K562 (cell line): ENCODE results near the gene TTLL10. TPM values are rescaled to one million over a fixed set of nuclear protein-coding genes. Genes with fewer than 3 reads are reported as not detected.
A peak's percentile ranks its signal among the peaks of the same experiment; 100 is the strongest.

ENCODE experiments used
- ATAC-seq: fragments of 200-7000 bp; cut with Tn5 transposase; 3 replicates; pipeline ENCODE4 v1.9.1; 2020; ENCODE audit warnings: moderate library complexity
- BruUV-seq: library from RNA; stranded (reverse); fragments of 400-500 nt; replicated peaks from 2 replicates; lab custom pipeline; 2021; lab: Mats Ljungman, UMichigan
- CTCF ChIA-PET: fragments of 300-600 bp; formaldehyde crosslinking; extraction: SDS; loops from one replicate; lab custom pipeline; 2021; ENCODE audit warnings: low intra/inter-chr PET ratio; lab: Yijun Ruan, JAX
- POLR2A ChIA-PET: fragments of 300-600, 350-650 bp; sonication (Branson Sonifier 250); formaldehyde crosslinking; extraction: SDS; loops from one replicate; lab custom pipeline; 2021; ENCODE audit warnings: antibody characterized with exemption, inconsistent platforms; lab: Yijun Ruan, JAX
- DNase-seq, 4 experiments: peaks; one replicate each; pipeline versions ENCODE4 v3.0.0 to v3.0.0-alpha.2; 2011 to 2018; ENCODE audit warnings: low spot score in 3 of 4, mixed read lengths in 3 of 4; ENCODE audit errors: extremely low read depth in 1 of 4
- FAIRE-seq: peaks from 2 replicates; lab custom pipeline; 2011; peaks lifted over from hg19 to GRCh38; lab: Jason Lieb, UNC
- H2AFZ ChIP-seq: 2 replicates; pipeline ENCODE4 v1.6.0; 2011; ENCODE audit warnings: low read depth, low read length, control low read depth, inconsistent platforms
- H3K27ac ChIP-seq: fragments of 200-600 bp; 3 replicates; pipeline ENCODE4 v1.8.0; 2011; ENCODE audit warnings: low read depth, mild to moderate bottlenecking, control low read depth, inconsistent platforms, low read length, moderate library complexity, mixed read lengths; ENCODE audit errors: extremely low read depth
- H3K27me3 ChIP-seq, 2 experiments: fragments of 300-600 bp in 1 of 2; 2 replicates in 1 of 2; 3 replicates in 1 of 2; pipeline versions ENCODE4 v1.6.0 to v1.8.0; 2011; ENCODE audit warnings: inconsistent platforms in 2 of 2, low read length in 2 of 2, mild to moderate bottlenecking in 1 of 2, mixed read lengths in 1 of 2, moderate library complexity in 1 of 2; ENCODE audit not compliant: control insufficient read depth in 2 of 2, insufficient read depth in 2 of 2
- H3K36me3 ChIP-seq: fragments of 300-600 bp; 3 replicates; pipeline ENCODE4 v1.8.0; 2011; ENCODE audit warnings: mild to moderate bottlenecking, low read length, inconsistent platforms; ENCODE audit not compliant: control insufficient read depth, insufficient read depth
- H3K4me1 ChIP-seq, 2 experiments: fragments of 200-600 bp in 1 of 2; replicated peaks in 1 of 2; 2 replicates in 1 of 2; 3 replicates in 1 of 2; pipeline versions ENCODE4 v1.5.1 to v1.8.0; 2011; ENCODE audit warnings: inconsistent platforms in 2 of 2, low read length in 2 of 2, mild to moderate bottlenecking in 1 of 2, mixed read lengths in 1 of 2, moderate library complexity in 1 of 2; ENCODE audit not compliant: control insufficient read depth in 2 of 2, insufficient read depth in 2 of 2
- H3K4me2 ChIP-seq: 2 replicates; pipeline ENCODE4 v1.6.1; 2011; ENCODE audit warnings: low read length, control low read depth, inconsistent platforms, mixed read lengths; ENCODE audit not compliant: insufficient read depth
- H3K4me3 ChIP-seq: fragments of 200-600 bp; sonication (generic), shearing (Covaris generic); 2 replicates; pipeline ENCODE4 v1.5.1; 2016; ENCODE audit warnings: control low read depth, inconsistent platforms
- H3K79me2 ChIP-seq: fragments of 200-600 bp; 3 replicates; pipeline ENCODE4 v1.8.0; 2011; ENCODE audit warnings: low read length, inconsistent platforms; ENCODE audit not compliant: control insufficient read depth, insufficient read depth
- H3K9ac ChIP-seq, 2 experiments: 2 replicates each; pipeline versions ENCODE4 v1.6.0 to v1.6.1; 2011; ENCODE audit warnings: low read depth in 2 of 2, low read length in 2 of 2, control low read depth in 1 of 2, inconsistent platforms in 1 of 2, mild to moderate bottlenecking in 1 of 2, mixed read lengths in 1 of 2; ENCODE audit not compliant: insufficient read depth in 1 of 2
- H3K9me1 ChIP-seq: one replicate; pipeline ENCODE4 v1.6.0; 2011; ENCODE audit warnings: inconsistent platforms, mild to moderate bottlenecking, low read length, moderate library complexity; ENCODE audit not compliant: control insufficient read depth, insufficient read depth
- H3K9me3 ChIP-seq: replicated peaks from 2 replicates; pipeline ENCODE4 v1.5.1; 2011; ENCODE audit warnings: low read depth, low read length, inconsistent platforms; ENCODE audit not compliant: control insufficient read depth, insufficient read depth
- H4K20me1 ChIP-seq: replicated peaks from 2 replicates; pipeline ENCODE4 v1.6.1; 2011; ENCODE audit warnings: low read length, inconsistent platforms, mixed read lengths; ENCODE audit not compliant: control insufficient read depth, insufficient read depth
- AFF1 ChIP-seq, 2 experiments: fragments of 450-650 bp; IDR thresholded peaks; 2 replicates each; pipeline ENCODE4 v1.6.1; 2018; ENCODE audit warnings: mild to moderate bottlenecking in 2 of 2, low read depth in 1 of 2; ENCODE audit not compliant: partially characterized antibody in 2 of 2
- ARID1B ChIP-seq: fragments of 450-650 bp; IDR thresholded peaks from 2 replicates; pipeline ENCODE4 v1.6.1; 2016; ENCODE audit warnings: antibody characterized with exemption, mild to moderate bottlenecking, inconsistent platforms
- FOXM1 ChIP-seq, 2 experiments: fragments of 450-650 bp in 1 of 2; sonication (generic) in 1 of 2; formaldehyde crosslinking in 1 of 2; IDR thresholded peaks; 2 replicates each; pipeline versions ENCODE4 v1.6.1 to v1.9.0; 2017 to 2022; ENCODE audit warnings: low read depth in 2 of 2, mild to moderate bottlenecking in 2 of 2, missing genetic modification reagents in 1 of 2, moderate library complexity in 1 of 2
- KDM2B ChIP-seq: fragments of 250-450 bp; sonication (Bioruptor Pico); IDR thresholded peaks from 2 replicates; pipeline ENCODE4 v1.8.0; 2021; ENCODE audit warnings: mild to moderate bottlenecking, moderate library complexity
- MIER1 ChIP-seq: fragments of 450-650 bp; IDR thresholded peaks from 2 replicates; pipeline ENCODE4 v1.6.1; 2016; ENCODE audit warnings: antibody characterized with exemption, mild to moderate bottlenecking, low read depth
- NFIC ChIP-seq: fragments of 450-650 bp; IDR thresholded peaks from 2 replicates; pipeline ENCODE4 v1.6.1; 2017; ENCODE audit warnings: mild to moderate bottlenecking, inconsistent platforms
- NR2C2 ChIP-seq, 2 experiments: fragments of 200-800 bp in 1 of 2; sonication (Bioruptor generic) in 1 of 2; sonication (generic) in 1 of 2; formaldehyde crosslinking in 1 of 2; IDR thresholded peaks; 2 replicates each; pipeline versions ENCODE4 v1.6.1 to v1.8.0; 2016 to 2022; ENCODE audit warnings: mild to moderate bottlenecking in 1 of 2, missing compliant biosample characterization in 1 of 2, missing genetic modification characterization in 1 of 2, missing genetic modification reagents in 1 of 2
- RAD21 ChIP-seq, 2 experiments: fragments of 250-450 bp in 1 of 2; fragments of 450-650 bp in 1 of 2; sonication (Bioruptor Pico) in 1 of 2; formaldehyde crosslinking in 1 of 2; IDR thresholded peaks in 1 of 2; conservative IDR thresholded peaks in 1 of 2; 2 replicates each; pipeline versions ENCODE4 v1.4.0 to v1.8.0; 2020 to 2022; ENCODE audit warnings: mild to moderate bottlenecking in 2 of 2, moderate library complexity in 1 of 2
- RNF2 ChIP-seq: sonication (generic); IDR thresholded peaks from 2 replicates; pipeline ENCODE4 v1.6.1; 2016
- SP1 ChIP-seq: sonication (generic); formaldehyde crosslinking; IDR thresholded peaks from 2 replicates; pipeline ENCODE4 v1.8.1; 2022; ENCODE audit warnings: mild to moderate bottlenecking, missing genetic modification reagents
- VEZF1 ChIP-seq: fragments of 200-800 bp; sonication (Bioruptor generic); IDR thresholded peaks from 2 replicates; pipeline ENCODE4 v1.6.1; 2017; ENCODE audit warnings: missing genetic modification characterization, missing compliant biosample characterization
- ZNF263 ChIP-seq: sonication (generic); formaldehyde crosslinking; IDR thresholded peaks from 2 replicates; pipeline ENCODE4 v1.8.0; 2022; ENCODE audit warnings: mild to moderate bottlenecking, missing genetic modification reagents, borderline replicate concordance
- WGBS: fragments of 100-300 bp; shearing (Covaris generic); methylation state at CpG from one replicate; pipeline ENCODE4 v1.1.6; 2016; ENCODE audit warnings: low coverage, mixed read lengths; ENCODE audit not compliant: insufficient coverage; ENCODE audit errors: missing lambda C conversion rate; 5-methylcytosine and 5-hydroxymethylcytosine counted together
- in situ Hi-C: fragments of 300-500 bp; cut with MboI; formaldehyde crosslinking; loops from 4 replicates; pipeline ENCODE4 v1.15.0; 2018; ENCODE audit warnings: inconsistent platforms, mixed read lengths
- intact Hi-C: fragments of 100-400 bp; cut with micrococcal nuclease; formaldehyde crosslinking; loops from 2 replicates; pipeline ENCODE4 v1.14.2; 2022
- polyA plus RNA-seq, 8 experiments: library from polyadenylated mRNA; depleted of rRNA in 4 of 8; stranded (reverse) in 5 of 8; unstranded in 3 of 8; fragments of >200 nt; fragmentation: Nextera tagmentation in 2 of 8; fragmentation: Illumina TruSeq in 1 of 8; extraction: Ambion mirVana in 2 of 8; extraction: Trizol in 1 of 8; gene quantifications; 2 replicates each; pipeline versions ENCODE4 v1.2.1 to v1.2.3, GENCODE V29; 2011 to 2014; ENCODE audit warnings: inconsistent platforms in 1 of 8, missing spikeins in 1 of 8
- total RNA-seq, 7 experiments: library from RNA; depleted of rRNA in 6 of 7; stranded (reverse); fragments of >200 nt in 6 of 7; fragmentation: Illumina TruSeq in 2 of 7; extraction: Trizol in 2 of 7; gene quantifications; 2 replicates each; pipeline versions ENCODE4 v1.2.1 to v1.2.3, GENCODE V29; 2011 to 2021; ENCODE audit warnings: low replicate concordance in 1 of 7

TTLL10 gene
- total and polyA plus RNA-seq, 9 of the 15 experiments (the other 6 are each of a cell fraction or from before 2014, with no cell fraction given): not detected

DNA sequence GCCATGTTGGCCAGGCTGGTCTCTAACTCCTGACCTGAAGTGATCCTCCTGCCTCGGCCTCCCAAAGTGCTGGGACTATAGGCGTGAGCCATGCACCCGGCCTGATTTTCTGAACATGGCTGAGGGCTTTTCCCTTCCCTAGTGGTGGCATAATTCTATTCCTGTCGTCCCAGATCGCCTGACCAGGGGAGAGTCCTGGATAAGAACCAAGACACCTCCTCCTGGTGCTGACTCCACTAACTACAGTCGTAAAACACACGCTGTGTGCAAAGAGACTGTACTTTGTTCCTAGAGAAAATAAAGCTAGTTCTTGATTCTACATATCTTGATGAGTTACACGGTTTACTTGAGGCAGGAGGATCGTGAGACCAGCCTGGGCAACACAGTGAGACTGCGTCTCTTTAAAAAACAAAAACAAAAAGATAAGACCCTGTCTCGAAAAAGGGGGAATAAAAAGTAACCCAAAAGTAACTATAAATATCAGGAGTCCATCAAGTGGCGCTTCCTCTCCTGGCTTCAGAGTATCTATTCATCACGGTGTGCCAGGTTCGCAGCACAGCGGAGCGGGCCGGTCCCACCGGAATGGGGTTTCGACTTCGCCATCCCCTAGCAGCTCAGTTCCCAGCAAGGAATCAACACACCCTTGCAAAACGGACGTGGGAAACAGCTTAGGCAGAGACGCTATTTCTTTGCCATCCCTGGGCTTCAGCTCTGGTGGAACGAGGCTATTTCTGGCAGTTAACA is 57.1 kb downstream of the TTLL10 start:
- CTCF ChIA-PET: no interaction called here
- no peaks in the 10 kb centered on the region for H3K27me3 ChIP-seq
- H3K27ac ChIP-seq: peak overlapping the region; percentile 96
- peaks cover 6 to 82% of the 10 kb centered on the region in 2 experiments; a peak in 4 of 5 replicates for H3K4me1 ChIP-seq
- peak overlapping the region; percentile 79 for H3K4me3 ChIP-seq
- intact Hi-C loops: loop anchor here (5.0 kb wide), 1 partner anchor 109 kb away; no protein-coding TSS in a partner anchor
- DNase-seq (peak; percentile 58 to 71 (median 64)), FAIRE-seq (peak; percentile 90), ATAC-seq (peak; percentile 23)
- in situ Hi-C loops: no loop called here
- no peaks in the 10 kb centered on the region for H3K9me1 ChIP-seq
- 6% methylated on average over 24 of the region's 24 CpGs for WGBS
- TSS peak; percentile 79 for BruUV-seq
- H3K36me3 ChIP-seq: peaks cover 57% of the 10 kb centered on the region; the same call in 2 of the 3 replicates
- H4K20me1 ChIP-seq: peaks cover 5% of the 10 kb centered on the region; the same call in 1 of the 2 replicates
- peak overlapping the region; percentile 100 for H3K4me2 ChIP-seq
- peaks cover 86% of the 10 kb centered on the region for H3K79me2 ChIP-seq
- peak overlapping the region; percentile 93 for H2AFZ ChIP-seq
- H3K9ac ChIP-seq: peak overlapping the region; percentile 93 to 99
- H3K9me3 ChIP-seq: peaks cover 9% of the 10 kb centered on the region
- POLR2A ChIA-PET: interaction anchor here (0.5 to 2.2 kb wide), 14 partner anchors 9 to 109 kb away, joined by 3 to 12 read pairs (median 4); partner anchors contain the start of gene TNFRSF4
- peak; percentile 24 to 59 for TF ChIP-seq RAD21 (CRISPR knock-in tag; conservative IDR thresholded peaks at IDR 0.05 in 1 of 2, IDR thresholded peaks at IDR 0.05 in 1 of 2)
- TF ChIP-seq AFF1 (IDR thresholded peaks at IDR 0.05; ENCODE audit: low read depth in 1 of 2, partially characterized antibody in 2 of 2): no peak
- peak; percentile 46; the same call in 1 of the 2 replicates for TF ChIP-seq SP1 (CRISPR knock-in tag)
- peak; percentile 53; the same call in 1 of the 2 replicates for TF ChIP-seq MIER1
- TF ChIP-seq NFIC: peak; percentile 65
- TF ChIP-seq NR2C2 (CRISPR knock-in tag; IDR thresholded peaks at IDR 0.05): 0 out of 2 replicates have a peak, but pooled peaks have one; percentile 24
- TF ChIP-seq NR2C2 (tag; IDR thresholded peaks at IDR 0.05): no peak
- TF ChIP-seq ZNF263: peak; percentile 1; the same call in 1 of the 2 replicates
- peak; percentile 32; the same call in 1 of the 2 replicates for TF ChIP-seq VEZF1
- no peak for TF ChIP-seq KDM2B (CRISPR knock-in tag)
- peak; percentile 15; the same call in 1 of the 2 replicates for TF ChIP-seq ARID1B
- no peak for TF ChIP-seq RNF2
- TF ChIP-seq FOXM1 (IDR thresholded peaks at IDR 0.05; ENCODE audit: low read depth): no peak
- no peak for TF ChIP-seq FOXM1 (CRISPR knock-in tag; IDR thresholded peaks at IDR 0.05; ENCODE audit: low read depth)
